NCI-H748 (cell line): ENCODE measurements around the gene S100A4.
"Not testable (repeated sequence)": the region's sequence is repeated elsewhere in the genome, so short reads cannot be mapped to it uniquely, and the experiment has no call there.

Source experiments
- DNase-seq: peaks from one replicate; lab custom pipeline; 2025; ENCODE audit not compliant: unreplicated experiment; lab: John Stamatoyannopoulos, UW

S100A4 gene

DNA sequence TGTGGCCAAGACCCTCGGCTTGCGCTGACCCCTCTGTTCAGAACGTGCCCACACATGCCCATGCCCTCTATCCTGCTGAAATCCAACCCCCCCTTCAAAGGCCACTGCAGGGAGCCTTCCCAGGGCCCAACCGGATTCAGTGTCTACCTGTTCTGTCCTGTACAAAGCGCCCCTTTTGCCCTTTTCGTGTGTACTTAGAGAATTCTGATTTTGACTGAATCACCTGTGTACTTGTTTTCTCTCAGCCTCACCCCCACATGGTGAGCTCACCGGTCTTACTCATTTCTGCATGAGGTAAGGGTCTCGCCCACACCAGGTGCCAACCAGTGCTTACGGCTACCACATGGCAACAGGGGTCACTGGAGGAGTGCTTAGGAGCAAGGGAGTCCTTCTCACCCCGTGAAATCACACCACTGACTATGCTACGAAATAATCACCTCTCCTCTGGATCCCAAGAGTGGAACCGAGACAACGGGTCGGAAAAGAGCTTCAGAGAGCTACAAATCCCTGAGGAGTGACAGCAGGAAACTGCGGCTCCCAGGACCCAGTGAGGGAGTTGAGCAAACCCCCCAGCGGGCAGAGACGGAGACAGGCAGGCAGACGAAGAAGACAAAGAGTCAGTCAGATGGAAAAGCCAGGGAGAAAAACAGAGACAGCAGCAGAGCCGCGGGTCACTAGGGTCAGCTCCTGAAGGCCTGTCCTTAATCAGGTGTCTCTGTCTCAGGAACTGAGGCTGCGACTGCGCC lies 22.2 kb upstream of the S100A4 start:
- DNase-seq: no peak

DNA sequence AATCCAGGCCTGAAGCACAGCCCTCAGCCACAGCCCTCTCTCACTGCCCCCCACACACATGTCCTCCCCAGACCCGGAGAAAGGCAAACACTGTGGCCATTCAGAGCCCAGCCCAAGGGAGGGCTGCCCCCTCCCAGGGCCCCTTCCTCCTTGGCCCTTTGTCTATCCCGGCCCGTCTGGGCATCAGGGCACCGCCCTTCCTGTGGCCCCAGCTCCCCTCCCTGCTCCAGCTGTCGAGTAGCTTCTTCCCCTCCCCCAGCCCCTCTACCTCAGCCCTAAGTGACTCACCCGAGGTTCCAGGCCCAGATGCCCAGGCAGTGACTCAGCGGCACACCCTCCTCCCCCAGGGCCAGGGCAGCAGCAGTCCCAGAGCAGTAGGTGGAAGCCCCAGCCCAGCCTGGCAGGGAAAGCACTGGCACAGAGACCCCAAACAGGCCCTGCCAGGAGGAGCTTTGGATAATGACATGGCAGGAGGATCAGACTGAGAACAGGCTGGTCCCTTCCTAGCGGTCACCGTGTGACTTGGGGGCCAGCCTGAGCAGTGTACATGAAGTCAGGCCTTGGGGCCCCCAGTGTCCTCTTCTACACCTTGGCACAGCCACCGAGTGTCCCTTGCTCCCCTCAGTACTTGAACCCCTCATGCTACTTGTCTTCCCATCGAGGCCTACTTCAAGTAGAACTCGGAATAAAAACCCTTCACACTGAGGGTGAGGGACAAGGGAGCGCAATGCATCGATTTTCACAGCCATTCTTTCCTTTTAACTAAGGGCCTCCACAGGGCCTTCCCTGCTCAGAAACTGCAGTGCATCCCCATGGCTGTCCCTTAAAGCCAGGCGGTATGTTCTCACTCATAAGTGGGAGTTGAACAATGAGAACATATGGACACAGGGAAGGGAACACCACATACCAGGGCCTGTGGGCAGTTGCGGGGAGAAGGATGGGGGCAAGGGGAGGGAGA lies 21.1 kb upstream of the S100A4 start:
- peak; percentile 74 for DNase-seq

DNA sequence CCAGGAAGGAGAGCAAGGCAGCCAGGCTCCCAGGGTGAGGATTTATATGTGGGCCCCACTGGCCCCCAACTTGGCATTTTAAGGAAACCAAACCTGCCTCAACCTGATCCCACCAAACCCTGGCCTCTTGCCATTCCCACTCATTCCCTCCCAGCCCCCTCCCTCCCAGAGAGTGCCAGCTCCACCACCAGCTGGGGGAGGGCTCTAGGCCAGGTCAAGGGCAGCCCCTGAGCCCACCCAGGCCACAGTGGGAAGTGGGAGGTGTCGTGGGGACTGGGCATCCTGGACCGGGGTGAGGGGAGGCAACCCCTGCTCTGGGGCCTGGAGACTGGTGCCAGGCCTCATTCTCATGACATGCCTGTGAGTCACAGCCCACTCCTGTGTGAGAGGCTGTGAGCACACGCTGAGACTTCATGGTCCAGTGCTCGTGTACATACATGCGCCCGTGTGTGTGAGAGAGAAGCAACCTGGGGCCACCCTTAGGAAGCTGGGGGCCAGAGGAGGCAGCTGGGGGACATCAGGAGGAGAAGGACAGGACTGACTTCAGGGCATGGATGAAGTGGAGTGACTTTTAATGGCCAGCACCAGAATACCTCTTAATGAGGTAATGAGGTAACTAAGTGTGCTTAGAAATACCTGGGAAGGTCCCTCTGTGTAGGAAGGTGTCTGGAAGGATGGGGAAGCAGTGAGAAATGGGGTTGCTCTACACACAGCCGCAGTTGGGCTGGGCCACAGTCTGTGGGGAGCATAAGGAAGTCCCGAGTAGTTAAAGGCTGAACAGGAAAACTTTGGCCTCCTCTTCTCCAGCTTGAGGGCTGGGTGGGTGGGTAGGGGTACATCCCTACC lies 20.1 kb upstream of the S100A4 start, which contains the start of gene S100A2:
TSS of gene S100A2 (minus strand) at position 316 of the 846 bp plus-strand sequence. CDS start 1,967 bp downstream, outside the sequence.
- DNase-seq: peak; percentile 8

DNA sequence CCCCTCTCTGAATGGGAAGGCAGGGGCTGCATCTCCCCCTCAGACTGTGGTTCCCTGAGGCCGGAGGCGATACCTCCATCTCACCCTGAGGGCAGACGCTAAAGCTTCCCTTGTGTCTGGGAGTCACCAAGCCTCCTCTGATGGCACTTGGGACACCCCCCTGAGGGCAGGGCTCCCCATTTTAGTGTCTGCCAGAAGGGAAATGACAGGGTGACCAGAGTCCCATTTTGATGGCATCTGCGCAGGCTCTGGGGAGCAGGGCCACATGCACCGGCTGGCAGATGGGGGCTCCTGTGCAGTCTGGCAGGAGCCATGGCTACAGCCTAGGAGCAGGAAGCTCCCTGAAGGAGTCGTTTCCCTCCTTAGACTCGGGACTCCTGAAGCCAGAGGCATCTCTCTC lies 18.4 kb upstream of the S100A4 start:
- no peak for DNase-seq

DNA sequence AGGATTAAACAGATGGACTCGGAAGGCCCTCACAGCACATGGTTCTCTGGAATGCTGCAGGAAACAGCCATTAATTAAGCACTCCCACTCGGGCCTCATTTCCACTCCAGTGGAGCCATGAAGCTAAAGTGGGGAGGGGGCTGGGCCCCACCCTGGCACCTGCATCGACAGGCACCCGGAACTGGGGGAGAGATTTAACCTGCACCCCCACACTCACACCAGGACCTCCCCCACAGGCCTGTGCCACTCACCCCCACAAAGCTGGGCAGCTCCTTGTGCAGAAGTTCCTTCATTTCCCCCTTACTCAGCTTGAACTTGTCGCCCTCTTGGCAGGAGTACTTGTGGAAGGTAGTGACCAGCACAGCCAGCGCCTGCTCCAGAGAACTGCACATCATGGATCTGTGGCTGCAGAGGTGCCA lies 17.9 kb upstream of the S100A4 start:
- DNase-seq: no peak

DNA sequence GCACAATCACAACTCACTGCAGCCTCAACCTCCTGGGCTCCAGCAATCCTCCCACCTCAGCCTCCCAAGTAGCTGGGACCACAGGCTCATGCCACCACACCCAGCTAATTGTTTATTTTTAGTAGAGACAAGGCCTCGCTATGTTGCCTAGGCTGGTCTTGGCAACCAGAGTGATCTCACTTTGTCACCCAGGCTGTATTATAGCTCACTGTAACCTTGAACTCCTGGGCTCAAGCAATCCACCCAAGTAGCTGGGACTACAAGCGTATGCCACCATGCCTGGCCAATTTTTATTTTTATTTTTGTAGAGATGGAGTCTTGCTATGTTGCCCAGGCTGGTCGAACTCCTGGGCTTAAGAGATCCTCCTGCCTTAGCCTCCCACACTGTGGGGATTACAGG lies 16.4 kb upstream of the S100A4 start:
- DNase-seq: not testable (repeated sequence)

DNA sequence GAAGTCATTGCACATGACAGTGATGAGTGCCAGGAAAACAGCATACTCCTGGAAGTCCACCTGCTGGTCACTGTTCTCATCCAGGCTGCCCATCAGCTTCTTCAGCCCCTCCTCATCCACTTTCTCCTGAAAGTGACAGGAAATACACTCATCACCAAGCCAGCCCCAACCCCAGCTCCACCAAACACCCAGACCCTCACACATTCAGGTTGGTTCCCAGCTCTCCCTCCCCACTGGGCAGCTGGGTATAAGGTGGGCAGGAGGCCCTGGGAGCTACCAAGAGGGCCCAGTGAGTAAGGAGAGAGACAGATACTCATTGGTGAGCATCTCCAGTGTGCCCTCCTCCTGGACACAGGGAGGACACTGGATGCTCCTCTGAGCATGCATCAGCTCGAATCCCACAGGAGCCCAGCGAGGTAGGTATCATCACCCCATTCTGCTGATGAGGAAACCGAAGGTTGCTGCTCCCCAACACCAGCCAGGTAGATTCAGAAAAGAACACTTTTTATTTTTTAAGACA lies 15.9 kb upstream of the S100A4 start:
- DNase-seq: no peak

DNA sequence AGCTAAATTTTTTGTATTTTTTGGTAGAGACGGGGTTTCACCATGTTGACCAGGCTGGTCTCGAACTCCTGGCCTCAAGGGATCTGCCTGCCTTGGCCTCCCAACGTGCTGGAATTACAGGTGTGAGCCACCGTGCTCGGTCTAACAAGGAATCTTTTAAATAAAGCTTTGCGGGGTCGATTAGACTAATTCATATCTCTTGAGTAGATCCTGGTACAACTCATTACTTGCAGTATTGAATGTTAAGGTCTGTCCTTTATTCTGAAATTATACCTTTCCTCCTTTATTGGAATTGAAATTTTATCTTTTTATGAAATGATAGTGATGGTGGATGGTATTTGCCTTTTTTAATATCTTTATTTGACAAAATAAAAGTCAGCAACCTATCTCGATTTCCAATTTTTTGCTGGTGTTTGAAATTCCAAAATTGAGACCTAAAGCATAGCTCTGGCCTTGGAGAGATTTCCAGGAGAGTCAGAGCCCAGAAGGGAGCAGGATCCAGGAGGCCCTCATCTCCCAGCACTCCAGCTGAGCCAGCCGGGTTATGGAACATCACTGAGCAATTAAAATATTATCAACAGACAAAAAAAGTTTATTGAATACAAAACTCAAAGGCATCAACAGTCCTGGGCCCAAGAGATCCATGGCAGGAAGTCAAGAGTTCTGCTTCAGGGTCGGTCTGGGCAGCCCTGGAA lies 15.3 kb upstream of the S100A4 start:
- no peak for DNase-seq

DNA sequence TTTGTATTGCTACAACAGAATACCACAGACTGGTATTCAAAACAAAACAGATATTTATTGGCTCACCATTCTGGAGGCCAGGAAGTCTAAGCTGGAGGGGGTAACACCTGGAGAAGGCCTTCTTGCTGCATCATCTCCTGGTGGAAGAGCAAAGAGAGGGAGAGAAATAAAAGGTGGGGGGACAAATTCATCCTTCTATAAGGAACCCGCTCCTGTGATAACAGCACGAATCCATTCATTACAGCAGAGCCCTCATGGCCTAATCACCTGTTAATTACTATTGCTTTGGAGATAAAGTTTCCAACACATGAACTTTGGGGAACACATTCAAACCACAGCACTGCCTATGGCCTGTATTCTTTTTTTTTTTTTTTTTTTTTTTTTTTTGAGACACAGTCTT lies 14.6 kb upstream of the S100A4 start:
- DNase-seq: no peak

DNA sequence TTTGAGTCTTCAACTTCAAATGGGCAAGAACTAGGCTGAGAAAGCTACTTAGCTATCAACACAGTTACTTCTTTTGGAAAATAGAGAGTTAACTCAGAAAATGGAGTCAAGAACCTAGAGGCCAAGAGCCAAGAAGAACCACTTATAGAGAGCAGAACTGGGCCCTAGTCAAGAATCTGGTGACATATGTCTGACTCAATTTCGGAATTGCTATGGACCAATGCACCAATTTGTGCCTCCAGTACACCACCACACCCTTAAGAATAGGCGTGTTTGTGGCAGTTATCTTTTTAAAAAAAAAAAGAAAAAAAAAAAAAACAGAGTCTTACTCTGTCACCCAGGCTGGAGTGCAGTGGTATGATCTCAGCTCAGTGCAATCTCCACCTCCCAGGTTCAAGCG lies 12.3 kb upstream of the S100A4 start:
- no peak for DNase-seq

DNA sequence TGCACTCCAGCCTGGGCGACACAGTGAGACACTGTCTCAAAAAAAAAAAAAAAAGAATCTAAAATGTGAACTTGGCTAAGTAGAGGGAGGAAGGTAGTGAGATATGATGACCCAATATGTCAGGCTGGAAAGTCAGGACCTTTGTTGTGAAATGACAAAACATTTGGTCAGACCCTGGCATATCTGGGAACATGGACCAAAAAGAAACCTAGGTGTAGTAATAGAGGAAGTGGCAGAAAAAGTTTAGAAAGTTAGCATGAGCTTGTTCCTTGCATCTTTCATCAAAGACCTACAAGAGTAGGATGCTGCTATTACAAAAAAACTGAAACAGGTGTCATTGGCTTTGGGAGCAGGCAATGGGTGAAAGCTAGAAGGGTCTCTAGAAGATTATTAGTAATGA lies 10.7 kb upstream of the S100A4 start:
- no peak for DNase-seq

DNA sequence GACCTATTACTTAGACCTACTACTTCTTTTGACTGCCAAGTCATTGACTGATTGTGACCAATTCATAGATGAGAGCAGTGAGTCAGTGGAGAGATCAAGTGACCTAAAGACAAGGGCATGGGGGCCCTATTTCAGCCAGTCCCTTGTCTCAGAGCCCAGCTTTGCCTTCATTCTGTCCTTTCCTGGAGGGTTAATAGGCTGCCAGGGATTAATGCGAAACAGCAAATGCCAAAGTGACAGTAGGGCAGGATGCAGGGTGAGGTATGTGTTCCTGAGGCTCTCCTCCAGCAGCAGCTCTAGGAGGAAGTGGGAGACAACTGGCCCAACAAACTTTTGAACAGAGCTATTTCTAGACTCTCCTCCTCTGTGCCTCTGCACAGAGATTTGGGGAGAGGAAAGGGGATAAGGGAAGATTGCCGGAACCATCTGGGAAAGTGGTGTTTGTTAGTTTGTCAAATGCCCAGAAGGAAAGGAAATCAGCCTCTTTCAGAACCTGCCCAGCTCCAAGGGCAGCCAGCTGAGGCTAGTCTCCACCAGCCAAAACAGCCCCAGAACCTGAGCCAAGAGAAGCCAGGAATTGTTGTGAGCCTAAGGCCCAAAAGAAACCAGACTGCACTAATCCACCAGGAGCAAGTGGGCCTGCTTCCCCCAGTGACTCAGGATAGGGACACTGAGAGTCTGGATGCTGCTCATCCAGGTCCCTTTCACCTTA lies 8.4 kb upstream of the S100A4 start:
- DNase-seq: no peak

DNA sequence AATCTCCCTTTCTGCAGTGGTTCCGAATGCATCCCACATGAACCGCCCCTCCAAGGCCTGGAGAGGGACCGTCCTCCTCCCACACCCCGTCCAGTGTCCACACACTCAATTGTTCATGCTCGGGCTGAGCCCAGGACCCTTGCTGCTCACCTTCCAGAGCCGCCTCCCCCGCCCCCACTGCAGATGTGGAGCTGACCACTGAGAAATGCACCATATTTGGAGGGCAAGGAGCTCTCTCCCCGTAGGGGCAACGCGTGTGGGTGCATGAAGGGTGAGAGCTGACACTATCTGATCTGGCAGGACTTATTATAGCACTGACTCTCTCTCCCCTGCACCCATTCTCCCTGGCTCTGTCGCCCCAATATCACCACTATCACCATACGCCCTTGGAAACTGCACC lies 7.5 kb upstream of the S100A4 start:
- no peak for DNase-seq

DNA sequence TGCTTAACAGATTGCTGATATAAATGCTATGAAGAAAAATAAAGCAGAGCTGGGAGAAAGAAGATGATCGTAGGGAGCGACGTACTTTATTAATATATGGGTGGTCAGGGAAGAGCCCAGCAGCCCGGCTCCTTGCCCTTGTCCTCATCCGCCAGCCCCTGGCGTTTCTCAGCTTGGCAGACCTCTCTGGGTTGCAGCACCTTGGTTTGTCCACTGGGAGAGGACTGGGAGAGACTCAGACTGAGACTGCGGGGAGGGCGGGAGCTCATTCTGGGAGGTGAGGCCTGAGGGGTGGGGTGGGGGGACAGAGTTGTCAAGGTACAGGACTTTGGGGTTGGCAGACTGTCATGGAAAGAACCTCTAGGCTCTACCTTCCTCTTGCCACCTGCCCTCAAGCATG lies 6.7 kb upstream of the S100A4 start:
- no peak for DNase-seq

DNA sequence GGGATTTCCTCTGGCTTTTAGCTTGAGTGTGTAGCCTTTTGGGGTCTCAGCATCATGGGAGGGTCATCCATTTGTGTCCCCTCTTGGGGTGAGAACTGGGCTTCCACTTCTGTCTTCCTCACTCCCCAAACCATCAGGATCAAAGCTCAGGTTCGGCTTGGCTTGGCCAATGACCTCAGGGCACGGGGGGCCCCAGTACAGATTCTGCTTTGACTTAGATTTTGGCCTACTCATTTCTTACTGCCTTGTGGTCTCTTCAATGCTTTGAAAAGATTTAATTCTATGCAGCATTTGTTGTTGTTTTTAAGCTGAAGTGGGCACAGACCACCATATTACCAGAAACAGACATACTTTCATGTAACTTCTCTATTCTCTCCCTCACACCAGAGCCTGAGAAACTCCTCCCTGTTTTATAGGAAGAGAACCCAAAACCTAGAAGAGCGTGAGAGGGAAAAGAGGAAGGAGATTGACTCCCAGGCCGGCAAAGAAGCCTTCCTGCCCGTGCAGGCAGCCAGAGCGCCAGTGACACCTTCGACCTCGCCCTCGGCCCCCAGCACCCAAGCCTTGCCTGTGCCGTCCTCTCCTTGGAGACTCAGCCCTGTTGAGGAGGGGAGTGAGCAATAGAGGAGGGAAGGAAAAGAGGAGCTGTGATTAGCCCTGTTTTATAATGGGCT lies 5.4 kb upstream of the S100A4 start:
- no peak for DNase-seq

DNA sequence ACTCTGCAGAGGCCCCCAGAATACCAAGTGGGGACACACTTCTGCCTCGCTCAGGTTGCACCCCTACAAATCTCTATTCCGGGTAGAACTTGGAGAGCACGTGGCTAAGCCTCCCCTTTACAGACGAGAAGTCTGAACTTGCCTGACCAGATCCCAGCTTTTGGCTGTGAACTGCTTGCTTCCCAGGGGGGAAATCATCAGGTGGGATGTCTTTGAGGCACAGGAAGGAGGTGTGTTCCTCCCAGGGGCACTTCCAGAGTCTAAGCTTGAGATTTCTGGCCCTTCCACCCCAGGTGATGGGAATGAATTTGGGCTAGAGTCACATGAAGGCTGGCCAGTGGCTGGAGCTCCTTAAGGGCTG lies 4.8 kb upstream of the S100A4 start:
- DNase-seq: no peak

DNA sequence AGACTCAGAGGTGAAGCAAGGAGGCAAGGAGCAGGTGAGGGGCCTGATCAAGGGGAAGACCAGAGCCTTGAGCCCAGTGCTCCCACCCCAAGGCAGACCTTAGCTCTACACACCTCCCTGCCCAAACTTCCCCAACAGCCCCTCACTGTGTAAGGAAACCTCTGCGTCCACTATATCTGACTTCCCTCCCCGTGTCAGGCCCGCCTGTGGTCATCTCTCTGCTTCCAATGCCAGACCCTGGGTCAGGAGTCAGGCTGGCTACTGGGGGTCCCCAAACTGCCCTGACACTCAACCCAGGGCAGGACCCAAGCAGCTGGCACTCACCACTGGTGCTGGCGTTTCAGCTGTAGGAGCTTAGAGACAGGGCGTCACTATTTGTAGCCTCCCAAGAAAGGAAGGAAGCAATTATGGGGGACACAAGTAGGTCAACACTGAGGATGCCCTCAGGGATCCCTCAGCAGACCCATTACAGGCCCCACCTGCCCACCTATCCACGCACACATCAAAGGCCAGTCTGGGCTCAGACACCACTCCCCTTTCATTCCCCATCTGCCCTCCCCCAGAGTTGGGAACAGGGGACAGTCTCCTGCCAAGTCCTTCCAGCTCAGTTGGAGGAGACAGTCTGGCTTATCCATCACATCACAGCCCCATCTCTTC lies 4.3 kb upstream of the S100A4 start:
- no peak for DNase-seq
